Kidney tubule cell (primary cell): ENCODE results near the gene PARP14.

Experiments
- DNase-seq: peaks from one replicate; pipeline ENCODE4 v3.0.0-alpha.2; 2018; ENCODE audit warnings: low spot score

The PARP14 gene

GRCh38 chr3:122770521-122771202, 90.0 kb downstream of the PARP14 start:
- no peak for DNase-seq

DNA sequence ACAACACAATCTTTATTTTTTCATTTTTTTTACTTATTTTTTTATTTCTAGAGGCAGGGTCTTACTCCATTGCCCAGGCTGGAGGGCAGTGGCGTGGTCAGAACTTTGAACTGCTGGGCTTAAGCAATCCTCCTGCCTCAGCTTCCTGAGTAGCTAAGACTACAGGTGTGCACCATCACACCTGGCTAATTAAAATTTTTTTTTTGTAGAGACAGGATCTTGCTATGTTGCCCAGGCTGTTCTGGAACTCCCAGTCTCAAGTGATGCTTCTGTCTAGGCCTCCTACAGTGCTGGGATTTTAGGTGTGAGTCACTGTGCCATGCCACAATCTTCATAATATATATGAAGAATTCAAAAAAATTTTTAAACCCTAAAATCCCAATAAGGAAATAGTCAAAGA, 92.2 kb downstream of the PARP14 start:
- no peak for DNase-seq

DNA sequence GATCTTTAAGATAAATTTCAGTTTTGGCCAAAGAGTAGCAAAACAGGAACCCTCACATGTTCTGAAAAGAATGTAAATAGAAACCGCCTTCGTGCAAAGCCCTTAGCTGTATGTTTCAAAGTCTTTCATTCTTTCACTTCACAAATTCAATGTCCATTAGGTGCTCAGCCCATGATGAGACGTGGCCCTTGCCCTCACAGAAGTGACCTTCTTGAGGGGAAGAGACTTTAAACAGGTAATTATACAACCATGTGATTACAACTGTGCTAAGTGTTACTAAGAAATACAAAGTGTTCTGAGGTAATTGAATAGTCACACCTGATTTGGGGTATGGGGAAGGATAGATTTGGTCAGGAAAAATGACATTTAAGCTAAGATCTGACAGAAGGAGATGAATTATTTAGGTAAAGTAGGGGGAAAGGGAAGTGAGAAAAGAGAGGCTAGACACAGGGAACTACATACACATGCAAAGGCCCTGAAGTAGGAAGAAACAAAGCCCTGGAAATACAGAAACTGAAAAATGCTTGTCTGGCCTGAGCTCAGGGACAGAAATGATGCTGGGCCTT, 93.4 kb downstream of the PARP14 start:
- DNase-seq: no peak

DNA sequence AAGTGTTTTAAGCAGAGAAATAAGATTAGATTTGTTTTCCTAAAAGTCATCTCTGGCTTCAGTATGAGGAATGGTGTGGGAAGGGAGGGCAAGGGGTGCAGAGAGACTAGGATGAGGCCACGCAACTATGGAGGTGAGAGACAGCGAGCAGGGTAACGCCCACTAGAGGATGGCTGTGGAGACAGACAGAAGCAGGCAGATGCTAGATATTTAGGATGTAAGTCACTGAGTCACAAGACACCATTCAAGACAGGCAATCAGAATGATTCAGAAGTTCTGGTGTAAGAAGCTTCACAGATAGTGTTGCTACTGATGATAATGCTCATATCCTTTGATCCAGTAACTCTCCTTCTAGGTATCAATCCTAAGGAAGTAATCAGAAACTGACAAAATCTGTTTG, 93.9 kb downstream of the PARP14 start:
- peak; percentile 56 for DNase-seq

GRCh38 chr3:122776675-122777468, 96.2 kb downstream of the PARP14 start:
- no peak for DNase-seq

DNA sequence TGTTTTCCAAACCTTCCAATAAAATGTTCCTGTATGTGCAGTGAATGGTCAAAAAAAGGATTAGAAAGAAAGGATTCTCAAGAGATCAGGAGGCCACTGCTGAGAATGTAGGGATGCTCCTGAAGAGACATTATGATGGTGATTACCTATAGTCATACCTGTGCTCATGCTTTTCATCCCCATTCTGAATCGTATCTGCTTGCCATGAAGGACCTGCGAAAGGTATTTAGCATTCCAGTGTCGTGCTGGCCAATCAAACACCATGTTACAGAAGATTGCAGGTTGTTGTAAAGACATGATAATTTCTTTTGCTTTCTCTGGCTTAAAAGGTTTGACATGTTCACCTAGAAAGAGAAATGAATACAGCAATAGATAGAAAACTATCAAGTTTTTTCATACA, 96.9 kb downstream of the PARP14 start:
- DNase-seq: no peak
